Suprapubic skin (tissue), 4 donors: ENCODE data around the gene ABCC5. TPM values are rescaled to one million over a fixed set of nuclear protein-coding genes. Genes with fewer than 3 reads are reported as not detected.

Experiments
- DNase-seq, 2 donors: peaks; one replicate each; pipeline ENCODE4 v3.0.0-alpha.2; 2019; ENCODE audit warnings: low spot score in 2 of 2
- H3K27ac ChIP-seq: fragments of 200-600 bp; sonication (generic); one replicate; pipeline ENCODE4 v1.5.1; 2019
- H3K27me3 ChIP-seq: fragments of 200-600 bp; sonication (generic); one replicate; pipeline ENCODE4 v1.5.1; 2019
- H3K36me3 ChIP-seq: fragments of 200-600 bp; sonication (generic); one replicate; pipeline ENCODE4 v1.5.1; 2019
- H3K4me1 ChIP-seq: fragments of 200-600 bp; sonication (generic); one replicate; pipeline ENCODE4 v1.5.1; 2019
- H3K4me3 ChIP-seq: fragments of 200-600 bp; sonication (generic); one replicate; pipeline ENCODE4 v1.5.1; 2019; ENCODE audit warnings: mild to moderate bottlenecking
- H3K9me3 ChIP-seq: fragments of 200-600 bp; sonication (generic); one replicate; pipeline ENCODE4 v1.5.1; 2019
- CTCF ChIP-seq, 2 donors: fragments of 200-600 bp in 1 of 2; fragments of 450-650 bp in 1 of 2; sonication (generic) in 1 of 2; IDR thresholded peaks; one replicate each; pipeline ENCODE4 v1.5.1; 2016 to 2019; ENCODE audit warnings: antibody characterized with exemption in 2 of 2, mild to moderate bottlenecking in 1 of 2, moderate library complexity in 1 of 2
- EP300 ChIP-seq: sonication (generic); formaldehyde crosslinking; IDR thresholded peaks from one replicate; pipeline ENCODE4 v1.6.1; 2017; ENCODE audit warnings: antibody characterized with exemption
- POLR2A ChIP-seq, 2 donors: fragments of 450-650 bp; IDR thresholded peaks; one replicate each; pipeline ENCODE4 v1.6.1; 2017; ENCODE audit warnings: antibody characterized with exemption in 2 of 2, mild to moderate bottlenecking in 2 of 2, moderate library complexity in 2 of 2
- POLR2AphosphoS5 ChIP-seq, 3 donors: sonication (generic); formaldehyde crosslinking; IDR thresholded peaks; one replicate each; pipeline ENCODE4 v1.6.1; 2017; ENCODE audit warnings: antibody characterized with exemption in 3 of 3
- WGBS: methylation state at CpG from one replicate; pipeline ENCODE4 v1.1.5; 2018; 5-methylcytosine and 5-hydroxymethylcytosine counted together
- total RNA-seq, 4 donors: library from RNA; depleted of rRNA; stranded (reverse); fragments of >200 nt; gene quantifications; one replicate each; pipeline ENCODE4 v1.1.0, GENCODE V29; 2016

ABCC5 gene
- total RNA-seq, 4 donors from 2014 or later: 10.5 to 18.3 (median 13.8) TPM

- DNase-seq: no peak
- Histone ChIP-seq H3K27me3 (no peaks in the 10 kb centered on the region), H3K4me3 (no peak overlapping the region), H3K4me1 (peaks cover 8% of the 10 kb centered on the region), H3K9me3 (no peaks in the 10 kb centered on the region), H3K27ac (no peak overlapping the region), H3K36me3 (peaks cover 62% of the 10 kb centered on the region)
- WGBS: 89% methylated on average over 4 of the region's 4 CpGs
- TF ChIP-seq CTCF (IDR thresholded peaks at IDR 0.05): no peak
- TF ChIP-seq POLR2AphosphoS5 (IDR thresholded peaks at IDR 0.05): no peak
- TF ChIP-seq POLR2A (IDR thresholded peaks at IDR 0.05): no peak
- no peak for TF ChIP-seq EP300
Observed at GRCh38 chr3:183966361-183966791, 51.3 kb downstream of the ABCC5 start.

- no peaks in the 10 kb centered on the region for H3K4me1 ChIP-seq
- peaks cover 65% of the 10 kb centered on the region for H3K36me3 ChIP-seq
- WGBS: 77% methylated on average over 3 of the region's 3 CpGs
- no peaks in the 10 kb centered on the region for H3K27me3 ChIP-seq
- H3K27ac ChIP-seq: no peak overlapping the region
- no peak for DNase-seq
- no peak overlapping the region for H3K4me3 ChIP-seq
- no peaks in the 10 kb centered on the region for H3K9me3 ChIP-seq
- TF ChIP-seq POLR2A (IDR thresholded peaks at IDR 0.05): no peak
Observed at GRCh38 chr3:183962807-183963206, 54.9 kb downstream of the ABCC5 start.

- 54% methylated on average over 4 of the region's 4 CpGs for WGBS
- H3K9me3 ChIP-seq: no peaks in the 10 kb centered on the region
- H3K27me3 ChIP-seq: no peaks in the 10 kb centered on the region
- peaks cover 41% of the 10 kb centered on the region for H3K36me3 ChIP-seq
- H3K4me1 ChIP-seq: no peaks in the 10 kb centered on the region
- no peak overlapping the region for H3K4me3 ChIP-seq
- no peak for DNase-seq
- TF ChIP-seq EP300 (no peak), POLR2A (IDR thresholded peaks at IDR 0.05) (no peak), CTCF (IDR thresholded peaks at IDR 0.05) (no peak), POLR2AphosphoS5 (IDR thresholded peaks at IDR 0.05) (no peak)
- no peak overlapping the region for H3K27ac ChIP-seq
Observed at GRCh38 chr3:183959214-183959613, 58.5 kb downstream of the ABCC5 start.

GRCh38 chr3:183958775-183959174 lies 58.9 kb downstream of the ABCC5 start:
- WGBS: 85% methylated on average over 4 of the region's 4 CpGs
- no peaks in the 10 kb centered on the region for H3K4me1 ChIP-seq
- H3K4me3 ChIP-seq: no peak overlapping the region
- no peaks in the 10 kb centered on the region for H3K27me3 ChIP-seq
- peaks cover 39% of the 10 kb centered on the region for H3K36me3 ChIP-seq
- DNase-seq: no peak
- TF ChIP-seq POLR2AphosphoS5 (IDR thresholded peaks at IDR 0.05) (no peak), EP300 (no peak), POLR2A (IDR thresholded peaks at IDR 0.05) (no peak), CTCF (IDR thresholded peaks at IDR 0.05) (no peak)
- no peak overlapping the region for H3K27ac ChIP-seq
- no peaks in the 10 kb centered on the region for H3K9me3 ChIP-seq

GRCh38 chr3:183958226-183958625 lies 59.5 kb downstream of the ABCC5 start:
- H3K27ac ChIP-seq: no peak overlapping the region
- peaks cover 33% of the 10 kb centered on the region for H3K36me3 ChIP-seq
- no peaks in the 10 kb centered on the region for H3K9me3 ChIP-seq
- TF ChIP-seq CTCF (IDR thresholded peaks at IDR 0.05) (no peak), POLR2AphosphoS5 (IDR thresholded peaks at IDR 0.05) (no peak), EP300 (no peak), POLR2A (IDR thresholded peaks at IDR 0.05) (no peak)
- H3K4me3 ChIP-seq: no peak overlapping the region
- no peak for DNase-seq
- WGBS: 83% methylated on average over 3 of the region's 3 CpGs
- H3K4me1 ChIP-seq: no peaks in the 10 kb centered on the region
- no peaks in the 10 kb centered on the region for H3K27me3 ChIP-seq

GRCh38 chr3:183954875-183955274 lies 62.8 kb downstream of the ABCC5 start:
- no peaks in the 10 kb centered on the region for H3K9me3 ChIP-seq
- H3K27me3 ChIP-seq: no peaks in the 10 kb centered on the region
- no peak overlapping the region for H3K27ac ChIP-seq
- H3K4me3 ChIP-seq: no peak overlapping the region
- DNase-seq: no peak
- H3K4me1 ChIP-seq: no peaks in the 10 kb centered on the region
- TF ChIP-seq POLR2A (IDR thresholded peaks at IDR 0.05) (no peak), EP300 (no peak), CTCF (IDR thresholded peaks at IDR 0.05) (no peak), POLR2AphosphoS5 (IDR thresholded peaks at IDR 0.05) (no peak)
- WGBS: 81% methylated on average over 4 of the region's 4 CpGs
- H3K36me3 ChIP-seq: peaks cover 39% of the 10 kb centered on the region
